GM18498 (cell line): Measurements from ENCODE around the gene SLBP.

Source experiments
- ATAC-seq: cut with Tn5 transposase; IDR thresholded peaks from one replicate; pipeline ENCODE4 v1.9.1; 2021; ENCODE audit warnings: mild to moderate bottlenecking, moderate library complexity; ENCODE audit not compliant: unreplicated experiment

The SLBP gene

DNA sequence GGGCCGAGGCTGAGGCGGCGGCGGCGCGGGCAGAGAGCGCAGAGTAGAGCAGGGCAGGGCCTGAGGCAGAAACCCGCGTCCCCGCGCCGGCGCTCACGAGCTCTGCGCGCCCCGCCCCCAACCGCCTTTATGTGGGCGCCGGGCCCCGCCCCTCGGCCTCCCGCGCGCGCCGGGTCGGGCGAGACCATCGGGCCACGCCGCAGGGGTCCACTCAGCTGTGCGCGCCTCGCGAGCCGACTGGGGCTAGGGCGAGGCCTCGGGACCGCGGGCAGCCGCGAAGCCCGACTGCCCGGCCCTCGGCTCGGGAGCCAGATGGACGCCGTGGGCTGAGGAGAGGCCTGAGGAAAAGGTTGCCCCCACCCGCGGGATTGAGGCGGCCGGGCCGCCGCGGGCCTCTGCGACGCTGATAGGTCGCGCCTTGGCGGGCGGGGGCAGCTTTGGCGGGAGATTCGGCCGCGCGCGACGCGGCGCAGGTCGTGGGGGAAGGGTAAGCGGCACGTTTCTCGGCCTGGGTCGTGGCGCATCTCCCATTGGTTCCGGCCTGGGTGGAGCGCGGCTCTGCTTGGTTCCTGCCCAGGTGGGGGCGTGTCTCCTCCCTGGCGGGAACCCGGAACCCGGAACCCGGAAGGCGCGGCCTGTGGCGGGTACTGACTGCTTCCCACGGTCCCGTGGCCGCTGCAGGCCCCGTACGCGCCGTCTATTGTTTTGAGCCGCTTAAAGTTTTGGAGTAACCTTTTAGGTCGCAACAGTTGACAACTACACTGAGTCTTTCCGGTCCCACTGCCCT, at the start of gene SLBP:
Gene SLBP, minus strand, starts transcription at position 104 of the 787 bp plus-strand sequence. CDS start 131 bp downstream, outside the sequence.
- peak; percentile 81 for ATAC-seq

DNA sequence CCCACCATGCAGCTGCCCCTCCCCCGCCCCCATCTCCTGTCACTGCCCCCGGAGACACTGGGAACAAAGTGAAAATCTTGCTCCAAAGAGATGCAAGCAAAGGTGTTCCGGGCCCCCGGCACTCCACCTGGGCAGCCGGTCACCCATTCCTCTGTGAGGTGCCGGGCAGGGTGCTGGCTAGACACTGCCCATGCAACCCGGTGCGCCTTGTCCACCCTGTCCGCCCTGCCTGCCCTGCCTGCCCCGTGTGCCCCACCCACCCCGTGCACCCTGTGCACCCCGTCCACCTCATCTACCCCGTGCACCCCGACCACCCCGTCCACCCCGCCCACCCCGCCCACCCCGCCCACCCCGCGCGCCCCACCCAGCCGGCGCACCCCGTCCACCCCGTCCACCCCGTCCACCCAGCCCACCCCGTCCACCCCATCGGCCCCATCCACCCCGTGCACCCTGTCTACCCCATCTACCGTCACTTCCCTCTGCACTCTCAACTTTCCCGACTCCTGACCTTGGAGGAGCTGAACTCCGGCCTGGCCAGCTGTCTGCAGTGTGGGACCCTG, 49.1 kb upstream of the SLBP start:
- ATAC-seq, result no peak

DNA sequence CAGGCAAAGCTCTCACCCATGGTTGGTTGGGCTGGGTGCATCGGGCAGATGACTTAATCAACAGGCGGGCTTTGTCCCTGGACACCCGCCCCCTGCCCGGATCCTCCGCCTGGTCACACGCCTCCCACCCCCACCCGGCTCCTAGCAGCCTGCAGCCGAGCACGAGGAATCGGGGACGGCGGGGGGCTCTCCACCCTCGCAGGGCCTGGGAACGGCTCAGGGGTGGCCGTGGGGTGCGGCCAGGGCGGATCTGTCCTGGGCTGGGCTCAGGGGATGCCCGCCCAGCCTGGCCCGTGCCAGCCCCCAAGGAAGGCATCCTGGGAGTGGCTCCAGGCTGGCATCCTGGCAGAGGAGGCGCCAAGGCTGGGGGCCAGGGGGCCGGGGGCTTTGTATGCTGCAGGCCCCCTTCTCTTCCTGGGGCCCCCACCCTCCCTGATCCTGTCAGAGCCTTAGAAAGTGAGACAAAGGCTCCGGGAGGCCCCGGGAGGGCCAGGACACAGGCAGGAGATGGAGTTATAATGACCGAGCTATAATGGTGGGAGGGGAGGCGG, 48.5 kb upstream of the SLBP start:
- no peak for ATAC-seq

DNA sequence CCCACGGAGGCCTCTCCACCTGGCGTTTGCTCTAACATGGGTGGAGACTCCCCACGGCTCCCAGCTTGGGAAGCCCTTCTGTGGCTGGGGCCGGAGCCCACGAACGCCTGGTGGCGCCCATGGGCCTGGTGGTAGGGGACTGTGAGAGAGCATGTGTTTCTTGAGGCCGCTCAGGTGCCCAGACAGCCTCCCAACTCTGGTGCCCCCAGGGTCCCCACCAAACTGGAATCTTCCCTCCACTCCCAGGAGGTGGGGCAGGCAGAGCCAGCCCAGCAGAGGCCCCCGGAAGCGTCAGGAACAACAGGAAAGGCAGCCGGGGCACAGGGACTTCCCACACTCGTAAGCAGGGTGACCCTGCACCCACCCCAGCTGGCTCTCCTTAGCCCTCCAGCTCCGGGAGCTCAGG, 47.7 kb upstream of the SLBP start:
- ATAC-seq, result no peak

DNA sequence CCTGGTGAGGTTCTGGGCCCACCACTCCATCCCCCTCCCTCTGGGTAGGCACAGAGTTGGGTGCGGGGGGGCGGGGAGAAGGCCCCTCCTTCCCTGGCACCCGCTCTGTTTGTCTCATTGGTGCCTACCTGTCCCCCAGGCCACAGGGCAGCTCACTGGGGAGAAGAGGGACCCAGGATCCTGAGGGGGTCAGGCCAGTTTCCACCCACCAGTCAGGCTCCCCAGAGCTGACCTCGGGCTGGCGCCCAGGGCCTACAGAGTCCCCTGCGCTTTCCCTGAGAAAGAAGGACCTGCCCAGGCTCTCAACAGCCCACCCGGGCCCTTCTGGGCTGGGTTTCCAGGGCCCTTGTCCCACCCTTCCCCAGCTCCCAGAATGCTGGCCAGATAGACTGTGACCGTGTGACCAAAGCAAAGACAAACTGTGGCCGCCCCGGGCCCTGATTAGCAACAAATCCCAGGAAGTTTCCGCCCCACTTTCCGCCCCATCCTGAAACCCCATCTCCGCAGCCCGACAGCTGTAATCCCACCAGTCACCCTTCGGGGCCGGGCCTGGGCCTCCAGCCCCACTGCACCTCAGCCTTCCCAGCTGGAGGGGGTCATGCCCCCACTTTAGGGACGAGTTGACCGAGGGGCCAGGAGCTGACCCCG, 47.2 kb upstream of the SLBP start:
- no peak for ATAC-seq

DNA sequence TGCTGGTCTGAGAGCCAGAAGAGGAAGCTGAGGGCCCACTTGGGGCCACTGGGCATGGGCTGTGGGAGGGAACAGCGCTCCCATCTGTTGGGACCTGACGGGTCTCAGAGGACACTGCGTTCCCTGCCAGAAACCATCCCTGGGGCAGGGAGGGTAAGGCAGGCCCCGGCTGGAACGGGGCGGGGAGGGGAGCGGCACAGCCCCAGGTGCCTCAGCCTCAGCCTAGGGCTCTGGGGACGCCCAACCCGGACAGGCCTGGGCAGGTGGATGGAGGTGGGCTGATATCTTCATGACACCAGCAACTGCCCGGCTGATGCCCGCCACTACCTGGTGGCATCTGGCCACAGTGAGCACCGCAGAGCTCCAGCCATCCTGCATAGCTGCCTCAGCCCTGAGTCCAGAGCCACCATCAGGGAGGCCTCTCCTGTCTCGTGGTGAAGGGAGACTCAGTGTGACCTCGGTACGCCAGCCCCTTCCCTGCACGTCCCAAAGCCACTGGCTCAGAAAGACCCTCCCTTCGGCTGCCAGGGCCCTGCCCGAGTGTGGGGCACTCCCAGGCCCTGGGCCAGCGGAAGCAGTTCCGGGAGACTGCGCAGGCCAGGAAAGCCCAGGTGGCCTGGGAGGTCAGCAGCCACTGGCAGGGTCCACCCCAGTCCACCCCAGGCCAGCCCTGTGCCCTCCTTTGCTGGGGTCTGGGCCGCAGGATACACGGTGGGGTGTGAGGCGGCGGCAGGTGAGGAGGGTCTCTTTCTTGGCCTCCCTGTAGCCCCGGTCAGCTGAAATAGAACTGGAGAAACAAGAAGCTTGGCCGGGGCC, 46.4 kb upstream of the SLBP start:
- no peak for ATAC-seq

DNA sequence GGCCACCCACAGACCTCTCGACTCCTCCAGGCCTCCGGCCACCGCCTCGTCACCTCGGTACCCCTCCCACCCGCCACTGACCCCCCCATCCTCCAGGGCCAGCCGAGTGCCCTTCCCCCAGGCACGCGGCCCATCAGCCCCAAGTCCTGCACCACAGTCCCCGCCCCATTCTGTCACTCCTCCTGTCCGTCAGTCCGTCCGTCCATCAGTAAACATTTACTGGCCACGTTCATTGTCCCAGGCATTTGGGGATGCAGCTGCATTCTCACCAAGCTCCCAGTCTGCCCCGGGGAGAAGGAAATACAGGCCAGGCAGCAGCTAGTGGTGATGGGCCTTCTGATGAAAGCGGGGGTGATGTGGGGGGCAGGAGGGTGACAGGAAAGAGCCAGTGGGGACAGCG, 45.7 kb upstream of the SLBP start:
- ATAC-seq, result no peak

DNA sequence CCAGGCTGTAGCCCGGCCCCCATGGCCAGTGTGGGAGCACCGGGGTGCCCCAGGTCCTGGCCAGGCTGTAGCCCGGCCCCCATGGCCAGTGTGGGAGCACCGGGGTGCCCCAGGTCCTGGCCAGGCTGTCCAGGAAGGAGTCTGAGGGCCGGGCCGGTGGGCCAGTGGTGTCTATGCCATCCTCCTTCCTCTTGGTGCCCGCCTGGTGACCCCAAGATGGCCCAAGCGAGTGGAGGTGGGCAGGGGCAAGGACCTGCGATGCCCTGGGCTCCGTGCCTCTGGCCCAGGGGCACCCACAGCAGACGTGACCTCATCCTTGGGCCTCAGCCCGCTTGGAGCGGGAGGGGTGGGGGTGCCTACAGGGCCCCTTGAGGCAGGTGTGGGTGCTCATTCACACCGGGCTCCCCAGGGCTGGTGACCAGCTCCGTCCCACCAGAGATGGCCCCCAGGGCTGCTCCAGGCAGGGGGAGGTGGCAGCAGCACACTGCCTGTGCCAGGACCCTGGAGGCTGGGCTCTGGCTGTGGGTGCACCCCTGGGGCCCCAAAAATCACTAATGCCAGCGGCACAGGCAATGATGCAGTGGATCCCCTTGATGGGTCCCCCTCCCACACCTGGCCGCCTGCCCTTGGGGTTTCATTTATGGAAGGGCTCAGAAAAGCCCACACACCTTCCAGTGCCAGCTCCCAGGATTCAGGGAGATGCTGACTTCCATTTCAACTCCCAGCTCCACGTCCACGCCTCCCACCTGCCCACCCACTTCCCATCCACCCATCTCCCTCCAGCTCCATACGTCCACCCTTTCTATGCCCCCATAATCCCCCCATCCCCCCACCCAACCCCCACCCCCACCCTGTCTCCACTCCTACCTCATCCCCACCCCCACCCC, 45.0 kb upstream of the SLBP start:
- no peak for ATAC-seq

DNA sequence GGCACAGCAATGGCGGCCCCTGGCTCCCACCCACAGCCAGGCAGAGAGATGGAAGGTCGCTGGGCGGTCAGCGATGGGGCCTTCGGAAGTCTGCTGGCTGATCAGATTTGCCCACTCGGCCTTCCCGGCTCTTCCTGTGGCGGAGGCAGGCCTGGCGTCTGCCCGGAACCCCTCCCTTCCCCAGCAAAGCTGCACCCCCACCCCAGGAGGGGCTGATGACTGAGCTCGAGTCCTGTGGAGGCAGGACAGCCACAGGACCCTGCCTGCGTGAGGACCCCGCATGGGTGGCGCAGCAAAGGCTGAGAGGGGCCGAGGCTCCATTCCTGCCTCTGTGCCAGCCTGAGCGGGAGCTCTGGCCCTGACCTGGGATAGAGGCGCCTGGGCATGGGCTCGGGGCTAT, 44.0 kb upstream of the SLBP start:
- no peak for ATAC-seq

DNA sequence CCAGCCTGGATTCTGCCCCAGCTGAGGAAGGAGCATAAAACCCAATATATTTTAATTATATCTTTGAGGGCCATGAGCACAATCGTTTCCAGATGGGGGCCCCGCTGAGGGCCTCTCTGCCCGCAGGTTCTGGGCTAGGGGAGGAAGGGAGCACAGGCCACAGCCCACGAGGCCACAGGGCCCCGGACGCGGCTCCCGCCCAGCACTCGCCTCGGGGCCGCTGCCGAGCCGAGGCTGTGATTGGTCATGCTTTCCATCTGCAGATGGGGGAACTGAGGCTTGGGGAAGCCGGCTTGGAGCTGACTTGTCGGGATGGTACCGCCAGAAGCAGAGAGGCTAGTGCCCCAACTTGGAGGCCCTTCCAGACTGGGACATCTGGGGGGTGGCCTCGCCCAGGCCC, 43.2 kb upstream of the SLBP start:
- ATAC-seq, result no peak

DNA sequence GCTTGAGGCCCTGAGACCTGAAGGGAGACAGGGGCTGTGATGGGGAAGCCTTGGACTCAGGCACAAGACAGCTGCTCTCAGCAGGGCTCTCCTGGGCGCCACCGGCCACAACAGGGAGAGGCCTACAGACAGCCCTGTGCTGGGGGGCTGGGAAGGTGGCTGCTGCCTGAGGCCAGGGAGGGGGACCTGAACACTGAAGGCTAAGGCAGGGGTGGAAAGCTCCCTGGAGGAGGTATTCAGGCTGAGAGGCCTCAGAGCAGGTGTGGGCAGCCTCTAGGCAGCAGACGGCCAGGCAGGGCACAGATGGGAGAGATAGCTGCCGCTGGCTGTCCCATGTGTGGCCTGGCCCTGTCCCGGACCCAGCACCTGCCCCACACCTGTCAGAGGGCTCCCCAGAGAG, 42.2 kb upstream of the SLBP start:
- ATAC-seq, result no peak

DNA sequence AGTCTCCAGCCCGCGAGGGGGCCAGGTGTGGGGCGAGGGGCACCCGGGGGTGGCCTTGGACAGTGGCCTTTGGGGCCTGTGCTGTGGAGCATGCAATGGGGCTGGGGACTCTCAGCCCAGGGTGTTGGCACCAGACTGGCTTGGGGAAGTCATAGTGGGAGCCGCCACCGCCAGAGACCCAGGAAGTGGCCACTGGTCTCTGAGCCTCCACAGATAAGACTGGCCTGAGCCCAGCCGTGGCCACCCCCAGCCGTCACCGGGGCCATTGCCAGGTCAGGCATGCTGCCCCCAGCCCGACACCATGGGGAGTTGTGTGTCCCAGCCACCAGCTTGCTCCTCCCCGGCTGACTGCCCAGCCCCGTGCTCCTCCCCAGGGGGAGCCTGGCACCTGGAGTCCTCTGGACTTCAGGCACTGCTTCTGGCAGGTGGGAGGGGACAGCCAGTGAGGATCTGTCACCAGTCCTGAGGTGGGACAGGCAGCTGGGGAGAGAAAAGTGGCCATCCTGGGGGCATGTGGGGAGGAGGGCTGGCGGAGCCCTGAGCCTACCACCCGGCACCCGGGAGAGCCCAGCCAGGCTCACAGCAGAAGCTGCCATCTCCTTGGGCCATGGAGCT, 41.7 kb upstream of the SLBP start:
- ATAC-seq, result no peak

DNA sequence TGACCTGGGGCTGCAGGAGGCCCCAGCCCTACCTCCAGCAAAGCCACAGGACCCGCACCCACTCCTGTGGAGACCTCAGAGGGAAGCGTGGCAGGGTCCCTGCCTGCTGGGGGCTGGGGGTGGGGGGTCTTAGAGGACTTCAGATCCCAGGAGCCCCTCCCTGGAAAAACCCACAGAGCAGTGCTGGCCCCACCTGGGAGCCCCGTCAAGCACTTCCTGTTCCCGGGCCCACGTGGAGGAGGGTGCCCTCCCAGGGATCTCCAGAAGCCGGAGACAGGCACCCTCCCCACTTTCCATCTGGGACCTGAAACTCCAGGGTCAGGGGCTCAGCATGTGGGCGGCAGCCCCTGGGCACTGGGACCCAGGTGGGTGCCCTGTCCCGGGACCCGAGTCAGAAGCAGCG, 41.2 kb upstream of the SLBP start:
- no peak for ATAC-seq

DNA sequence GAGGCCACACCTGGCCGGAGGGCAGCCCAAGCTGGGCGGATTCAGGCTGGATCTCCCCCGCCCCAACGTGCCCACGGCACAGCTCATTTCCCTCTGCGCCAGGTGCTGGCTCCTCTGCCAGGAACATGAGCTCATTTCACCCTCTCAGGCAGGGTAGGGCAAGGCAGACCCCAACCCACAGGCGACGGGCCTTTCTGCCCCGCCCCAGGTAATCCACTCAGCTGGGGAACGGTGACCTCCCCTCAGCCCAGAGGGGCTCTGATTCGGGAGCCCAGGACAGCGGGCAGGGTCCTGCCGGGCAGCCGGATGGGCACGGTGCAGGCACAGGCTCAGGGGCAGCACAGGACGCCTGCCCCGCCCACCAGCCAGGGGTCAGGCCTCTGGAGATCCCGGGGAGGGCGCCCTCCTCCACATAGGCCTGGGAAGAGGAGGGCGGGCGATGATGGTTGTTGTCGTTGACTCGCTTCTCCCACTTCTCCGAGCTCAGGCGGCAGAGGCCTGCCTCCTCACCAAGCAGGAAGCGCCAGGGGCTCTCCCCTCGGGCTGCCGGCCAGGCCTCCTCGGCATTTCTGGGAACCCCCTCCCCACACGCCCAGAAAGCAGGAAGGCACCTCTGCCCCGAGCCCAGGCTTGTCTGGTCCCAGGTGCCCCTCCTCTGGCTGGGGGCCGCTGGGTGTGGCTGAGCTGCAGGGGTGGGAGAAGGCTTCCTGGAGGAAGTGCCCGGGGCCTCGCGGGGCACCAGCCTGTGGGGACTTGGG, 40.3 kb upstream of the SLBP start:
- ATAC-seq, result no peak

DNA sequence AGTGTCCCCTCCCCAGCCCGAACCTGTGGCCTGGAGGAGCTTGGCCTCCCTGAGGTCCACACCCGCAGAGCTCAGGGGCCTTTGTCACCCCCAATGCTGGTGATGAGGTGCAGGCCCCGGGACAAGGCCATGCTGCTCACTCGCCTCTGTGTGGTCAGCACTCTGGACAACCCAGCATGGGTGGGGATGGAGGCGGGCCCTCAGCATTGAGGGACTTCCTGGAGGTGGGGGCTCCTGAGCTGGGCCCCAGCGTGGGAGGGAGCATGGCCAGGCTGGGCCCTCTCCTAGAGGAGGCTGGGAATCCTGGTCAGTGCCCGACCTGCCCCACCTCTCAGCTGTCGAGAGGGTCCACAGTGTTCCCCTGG, 39.8 kb upstream of the SLBP start:
- no peak for ATAC-seq

DNA sequence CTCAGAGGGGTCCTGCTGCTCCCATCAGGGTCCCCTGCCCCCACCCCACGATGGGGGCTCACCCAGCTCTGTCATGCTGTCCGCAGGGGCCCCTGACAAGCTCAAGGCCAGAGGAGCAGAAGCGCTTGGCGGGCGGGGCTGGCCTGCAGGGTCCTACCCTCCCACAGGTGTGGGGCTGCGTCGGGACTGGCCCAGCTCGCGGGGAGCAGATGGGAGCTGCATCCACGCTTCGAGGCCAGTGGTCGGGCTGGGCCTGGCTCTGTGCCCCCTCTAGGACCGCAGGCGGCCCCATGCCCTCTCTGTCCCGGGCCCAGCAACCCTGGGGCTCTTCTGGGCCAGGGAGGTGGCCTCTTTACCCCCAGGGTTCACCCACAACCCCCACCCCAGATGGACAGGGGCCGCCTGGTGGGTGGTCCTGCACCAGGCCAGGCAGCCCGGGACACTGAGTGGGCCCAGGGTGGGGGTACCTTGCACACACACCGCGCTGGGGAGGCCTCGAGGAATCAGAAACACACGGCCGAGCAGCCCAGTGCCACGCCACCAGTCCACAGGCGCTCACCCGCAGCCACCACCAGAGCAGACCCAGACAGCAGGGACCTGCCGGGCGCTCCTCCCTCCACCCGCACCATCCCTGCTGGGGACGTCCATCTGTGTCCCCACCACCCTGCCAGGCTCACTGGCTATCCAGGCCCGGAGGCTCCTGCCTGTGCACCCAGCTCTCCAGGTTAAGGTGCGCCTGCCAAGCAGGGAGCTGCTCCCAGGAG, 39.2 kb upstream of the SLBP start:
- no peak for ATAC-seq

DNA sequence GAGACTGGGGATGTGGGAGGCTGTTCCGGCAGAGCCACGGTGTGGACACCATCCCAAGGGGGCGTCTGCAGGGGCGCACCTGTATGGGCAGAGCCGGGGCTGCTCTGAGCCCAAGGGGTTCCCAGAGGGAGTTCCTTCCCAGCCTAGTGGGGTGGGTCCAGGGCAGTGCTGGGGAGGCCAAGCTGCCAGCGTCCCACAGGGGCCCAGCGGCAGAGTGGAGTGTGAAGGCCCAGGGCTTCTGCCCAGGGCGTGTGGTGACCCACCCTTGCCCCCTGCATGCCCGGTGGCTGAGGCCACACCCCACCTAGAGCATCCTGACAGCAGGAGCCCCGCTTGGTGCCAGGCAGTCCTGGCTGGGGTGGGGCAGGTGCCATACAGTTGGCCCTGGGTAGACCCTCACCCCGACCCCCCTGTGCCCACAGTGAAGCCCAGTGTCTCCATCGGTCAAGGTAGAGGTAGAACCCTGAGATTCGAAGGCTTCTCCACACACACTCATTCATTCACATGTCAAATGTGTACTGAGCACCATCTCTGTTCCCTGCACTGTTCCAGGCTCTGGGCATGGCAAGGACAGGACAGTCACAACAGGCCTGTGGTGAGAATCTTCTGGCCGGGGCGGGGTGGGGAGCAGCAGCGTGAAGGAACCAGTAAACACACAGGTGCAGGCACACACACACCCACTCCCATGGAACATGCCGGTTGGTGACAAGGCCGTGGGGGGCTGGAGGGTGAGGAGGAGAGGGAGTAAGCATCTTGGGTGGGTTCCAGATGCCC, 38.4 kb upstream of the SLBP start:
- ATAC-seq, result no peak

DNA sequence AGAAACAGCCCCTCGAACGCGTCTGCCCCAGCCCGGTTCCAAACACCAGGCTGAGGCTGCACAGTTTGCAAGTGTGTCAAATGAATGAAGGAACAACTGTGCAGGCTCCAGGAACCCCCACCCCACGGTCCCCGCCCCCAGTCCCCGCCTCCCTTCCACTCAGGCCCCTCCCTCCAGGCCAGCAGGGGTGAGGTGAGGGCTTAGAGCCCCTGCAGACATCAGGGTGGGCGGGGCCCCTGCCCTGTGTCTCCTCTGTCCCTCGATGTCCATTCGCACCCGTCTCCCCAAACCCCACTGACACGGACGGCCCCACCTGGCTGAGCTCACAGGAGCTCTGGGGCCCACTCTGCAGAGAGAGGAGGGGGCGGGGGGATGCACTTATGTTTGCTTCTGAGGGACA, 37.7 kb upstream of the SLBP start:
- ATAC-seq, result no peak
